NCI-H2081 (cell line): ENCODE results near the gene THPO.

Source experiments
- DNase-seq, 2 experiments: peaks; one replicate each; lab custom pipeline; 2025; lab: John Stamatoyannopoulos, UW

Gene THPO

DNA sequence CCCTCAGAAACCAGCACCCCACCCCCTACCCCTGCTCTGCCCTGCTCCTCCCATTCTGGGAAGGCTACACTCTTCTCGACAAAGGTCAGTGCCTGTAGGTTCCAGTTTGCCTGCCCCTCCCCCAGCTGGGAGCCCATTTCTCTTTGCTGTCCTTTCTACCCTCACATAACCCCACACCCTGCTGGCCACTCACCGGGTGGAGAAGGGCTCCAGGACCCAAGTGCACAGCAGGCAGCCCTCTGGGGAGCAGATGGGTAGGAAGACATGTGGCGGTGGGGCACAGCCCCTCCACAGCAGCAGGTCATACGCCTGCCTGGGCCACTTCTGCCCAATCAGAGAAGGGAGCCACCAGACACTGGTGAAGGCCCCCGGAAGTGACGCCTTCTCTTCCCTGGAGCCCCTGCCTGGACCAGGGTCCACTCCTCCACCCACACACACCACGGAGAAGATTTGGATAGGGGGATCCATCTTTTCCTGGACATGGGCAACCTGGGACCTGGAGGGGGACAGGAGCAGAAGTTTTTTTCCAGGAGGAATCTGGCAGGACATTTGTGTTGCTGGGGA lies at the start of gene THPO:
THPO (minus strand) TSS at position 326 of the 564 bp plus-strand sequence. CDS start 1,948 bp downstream, outside the sequence.
- peak in 1 of 2 experiments; percentile 47 for DNase-seq

DNA sequence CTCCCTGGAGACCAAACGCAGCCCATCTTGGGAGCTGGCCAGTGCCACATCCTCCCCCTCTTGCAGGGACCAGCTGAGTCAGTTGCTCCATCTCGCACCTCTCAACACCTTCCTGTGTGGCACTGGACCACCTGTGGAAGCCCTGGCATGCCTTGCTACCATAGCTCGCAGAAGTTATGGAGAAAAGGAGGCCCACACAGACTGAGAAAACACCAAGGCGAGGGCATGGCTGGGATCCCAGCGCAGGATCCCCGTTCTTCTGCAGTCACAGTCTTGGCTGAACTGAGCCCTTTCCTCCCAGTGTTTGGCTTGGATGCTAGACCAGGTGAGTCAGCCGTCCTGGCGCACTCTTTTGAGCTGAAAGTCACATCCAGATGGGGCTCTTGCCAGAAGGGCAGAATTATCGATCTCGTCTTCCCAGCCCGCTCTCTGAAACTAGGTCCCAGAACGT lies 48.7 kb upstream of the THPO start:
- DNase-seq = no peak

DNA sequence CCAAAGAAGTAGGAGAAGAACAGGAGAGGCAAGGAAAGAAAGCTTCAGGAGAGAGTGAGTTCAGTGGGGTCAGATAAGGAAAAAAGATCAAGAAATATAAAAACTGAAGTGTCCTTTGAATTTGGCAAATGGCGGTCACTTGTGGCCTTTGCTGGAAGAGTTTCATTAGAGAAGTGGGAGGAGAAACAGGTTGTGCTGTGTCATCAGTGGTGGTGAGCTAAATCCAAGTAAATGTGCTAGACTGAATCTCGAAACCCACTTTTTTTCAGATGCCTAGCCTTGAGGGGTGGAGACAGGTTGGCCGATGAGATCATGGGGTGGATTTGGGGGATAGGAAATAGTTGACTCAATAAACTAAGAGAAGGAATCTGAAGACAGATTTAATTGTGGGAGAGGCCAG lies 45.6 kb upstream of the THPO start:
- no peak for DNase-seq

DNA sequence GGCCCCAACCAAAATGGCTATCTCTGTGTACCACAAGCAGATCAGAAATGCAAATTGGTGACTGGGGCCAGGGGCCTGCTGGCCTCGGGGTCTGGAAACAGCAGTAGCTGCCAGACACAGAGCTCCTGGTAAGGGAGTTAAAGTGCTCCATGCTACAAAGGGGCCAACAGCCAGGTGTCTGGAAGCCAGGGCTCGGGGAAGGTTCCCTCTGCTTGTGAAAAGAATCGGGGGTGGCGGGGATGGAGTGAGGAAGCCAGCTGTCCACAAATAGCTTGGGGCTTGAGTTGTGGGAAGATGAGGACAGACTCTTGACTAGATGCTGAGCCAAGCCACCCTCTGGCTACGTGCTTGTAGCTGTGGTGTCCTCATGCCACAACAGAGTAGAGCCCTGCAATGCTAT lies 41.2 kb upstream of the THPO start:
- DNase-seq = no peak

DNA sequence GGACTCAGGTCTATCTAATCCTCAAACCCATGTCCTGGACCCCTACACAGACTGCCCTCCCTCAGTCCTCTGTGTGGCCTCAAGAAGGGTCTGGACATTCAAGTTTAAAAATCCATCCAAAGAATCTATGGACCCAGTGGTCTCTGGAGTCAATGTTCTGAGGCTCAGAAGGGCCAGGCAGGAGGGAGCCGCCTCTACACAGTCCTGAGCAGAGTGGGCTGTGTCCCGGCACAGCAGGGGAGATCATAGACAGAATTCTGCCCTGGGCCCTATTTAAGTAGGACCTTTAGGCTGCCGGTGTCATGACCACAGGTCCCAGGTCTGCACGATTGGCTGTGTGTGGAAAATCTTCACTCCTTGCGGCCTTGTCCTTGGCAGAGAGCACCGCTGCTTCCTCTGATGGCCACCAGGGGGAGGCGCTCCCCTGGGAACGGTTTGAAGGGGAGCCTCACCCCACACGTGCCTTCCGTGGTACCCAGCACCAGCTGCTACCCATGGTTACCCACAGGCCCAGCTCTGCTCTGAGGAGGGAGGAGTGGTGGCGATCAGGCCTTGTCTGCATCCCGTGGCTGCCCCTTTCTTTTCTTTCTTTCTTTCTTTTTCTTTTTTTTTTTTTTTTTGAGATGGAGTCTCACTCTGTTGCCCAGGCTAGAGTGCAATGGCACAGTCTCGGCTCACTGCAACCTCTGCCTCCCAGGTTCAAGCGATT lies 39.8 kb upstream of the THPO start:
- DNase-seq = peak; percentile 24 to 48

DNA sequence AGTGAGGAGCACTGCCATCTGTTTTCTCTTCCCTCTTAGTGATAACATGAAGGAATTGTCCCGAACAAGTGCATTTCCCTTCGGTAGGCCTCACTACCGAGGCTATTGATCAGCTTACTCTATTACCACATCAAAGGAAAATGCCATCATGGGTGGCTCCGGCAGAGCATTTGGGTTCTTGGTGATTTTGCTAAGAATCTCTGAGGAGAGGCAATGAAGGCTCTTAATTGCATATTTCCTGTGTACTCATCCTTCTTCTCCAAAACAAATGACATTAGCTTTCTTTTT lies 37.1 kb upstream of the THPO start:
- DNase-seq = no peak

DNA sequence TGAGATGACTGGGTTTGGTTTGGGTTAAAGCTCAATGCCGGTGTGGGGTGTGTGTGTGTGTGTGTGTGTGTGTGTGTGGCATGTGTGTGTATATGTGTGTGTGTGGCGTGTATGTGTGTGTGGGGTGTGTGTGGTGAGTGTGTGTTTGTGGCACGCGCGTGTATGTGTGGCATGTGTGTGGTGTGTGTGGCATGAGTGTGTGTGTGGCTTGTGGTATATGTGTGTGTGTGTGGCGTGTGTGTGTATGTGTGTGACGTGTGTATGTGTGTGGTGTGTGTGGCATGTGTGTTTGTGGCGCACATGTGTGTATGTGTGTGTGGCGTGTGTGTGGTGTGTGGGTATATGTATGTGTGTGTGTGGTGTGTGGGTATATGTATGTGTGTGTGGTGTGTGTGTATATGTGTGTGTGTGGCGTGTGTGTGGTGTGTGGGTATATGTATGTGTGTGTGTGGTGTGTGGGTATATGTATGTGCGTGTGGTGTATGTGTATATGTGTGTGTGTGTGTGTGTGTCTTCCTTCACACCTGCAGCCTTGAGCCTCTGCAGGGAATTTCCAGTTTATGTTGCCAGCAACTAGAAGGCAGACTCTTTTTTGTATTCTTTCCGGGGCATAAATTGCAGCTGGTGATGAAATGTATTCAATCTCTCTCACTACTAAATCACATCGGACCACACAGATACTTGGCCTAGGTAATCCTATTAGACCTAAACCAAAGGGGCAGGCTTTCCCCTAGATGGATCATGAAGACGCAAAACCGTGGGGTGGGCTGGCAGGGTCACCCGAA lies 36.6 kb upstream of the THPO start:
- no peak for DNase-seq

DNA sequence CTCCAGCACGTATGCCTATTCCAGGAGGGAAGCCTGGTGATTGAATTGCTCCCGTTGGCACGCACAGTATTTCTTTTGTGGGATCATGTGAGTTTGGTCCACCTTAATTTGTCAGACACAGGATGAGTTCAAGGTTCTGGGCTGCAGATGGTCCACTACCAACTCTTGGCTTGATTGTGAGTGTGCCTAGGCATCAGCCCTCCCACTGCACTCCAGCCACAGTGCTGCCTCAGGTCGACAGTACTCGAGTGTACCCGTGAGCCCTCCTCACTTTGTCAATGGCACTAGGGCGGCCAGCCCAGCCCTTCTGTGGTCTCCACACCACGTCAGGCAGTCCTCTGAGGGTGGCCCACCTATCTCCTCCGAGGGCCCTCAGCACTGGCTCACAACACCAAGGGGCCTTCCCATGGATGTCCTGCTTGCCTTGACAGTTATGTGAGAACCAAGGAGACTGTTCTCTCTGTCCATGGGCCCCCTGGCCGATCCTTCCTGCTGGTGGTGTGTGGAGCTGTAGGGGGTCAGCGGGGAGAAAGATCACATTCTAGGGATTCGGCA lies 32.0 kb upstream of the THPO start:
- no peak for DNase-seq

DNA sequence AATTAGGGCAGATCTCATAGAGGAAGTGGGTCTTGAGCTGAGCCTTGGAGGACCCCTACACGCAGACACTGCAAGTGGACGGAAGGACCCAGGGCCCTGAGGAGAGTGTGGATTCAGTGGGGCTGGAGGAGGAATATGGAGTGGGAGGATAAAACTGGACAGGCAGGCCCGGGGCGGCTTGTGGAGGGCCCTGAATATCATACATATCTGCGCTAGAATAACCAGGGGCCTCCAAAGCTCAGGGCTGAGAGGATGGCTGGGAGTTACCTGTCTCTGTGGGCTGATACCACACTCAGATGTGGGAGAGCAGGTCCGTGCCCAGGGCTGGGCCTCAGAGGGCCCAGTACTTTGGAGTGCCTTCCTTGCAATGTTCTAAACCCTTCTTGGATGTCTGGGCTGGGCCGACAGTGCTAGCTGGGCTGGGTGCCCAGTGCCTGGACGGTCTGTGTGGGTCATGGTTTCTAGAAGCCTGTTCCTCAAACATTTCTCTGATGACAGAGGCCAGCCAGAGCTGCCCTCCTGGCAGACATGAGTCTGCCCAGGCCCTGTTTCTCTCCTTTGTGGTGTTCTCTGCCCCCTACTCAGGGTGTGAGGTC lies 31.4 kb upstream of the THPO start:
- no peak for DNase-seq

DNA sequence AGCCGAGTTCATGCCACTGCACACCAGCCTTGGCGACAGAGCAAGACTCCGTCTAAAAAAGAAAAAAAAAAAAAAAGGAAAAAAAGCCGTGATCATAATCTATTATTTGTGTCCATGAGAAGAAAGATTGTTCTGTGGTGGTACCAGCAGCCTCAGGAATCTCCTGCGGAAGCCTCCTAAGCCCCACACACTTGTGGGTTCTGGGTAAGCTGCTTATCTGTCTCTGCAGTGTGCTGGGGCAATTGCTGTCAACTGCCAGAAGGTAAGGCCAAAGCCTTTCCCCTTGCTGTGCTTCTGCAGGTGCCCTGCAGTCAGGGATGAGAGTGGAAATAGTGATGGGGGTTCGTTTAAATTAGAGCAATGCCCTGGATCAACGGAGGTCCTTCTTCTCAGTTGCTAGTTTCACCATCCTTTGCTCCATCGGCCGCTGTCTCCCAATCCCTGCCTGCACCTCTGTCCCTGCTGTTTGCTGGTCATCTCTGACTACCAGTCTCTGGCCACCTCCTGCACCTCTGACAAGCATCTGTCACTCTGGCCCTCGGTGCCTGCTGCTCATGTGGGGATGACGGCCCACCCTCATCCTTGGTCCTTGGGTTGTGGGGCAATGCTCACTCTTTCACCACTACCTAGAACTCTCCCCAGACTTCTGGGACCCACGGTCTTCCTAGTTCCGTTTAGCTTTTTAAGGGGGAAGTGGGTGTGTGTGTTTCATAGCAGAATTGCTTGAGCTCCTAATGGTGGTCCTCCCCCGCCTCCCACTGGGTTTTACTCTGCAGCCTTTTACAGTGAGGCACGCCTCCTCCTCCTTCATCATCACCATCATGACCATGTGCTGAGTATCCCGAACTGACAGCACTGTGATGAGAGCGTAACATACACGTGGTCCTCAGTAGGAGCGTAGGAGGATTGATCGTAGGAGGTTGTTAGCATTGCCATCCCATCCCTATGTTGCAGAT lies 27.3 kb upstream of the THPO start:
- DNase-seq = no peak

DNA sequence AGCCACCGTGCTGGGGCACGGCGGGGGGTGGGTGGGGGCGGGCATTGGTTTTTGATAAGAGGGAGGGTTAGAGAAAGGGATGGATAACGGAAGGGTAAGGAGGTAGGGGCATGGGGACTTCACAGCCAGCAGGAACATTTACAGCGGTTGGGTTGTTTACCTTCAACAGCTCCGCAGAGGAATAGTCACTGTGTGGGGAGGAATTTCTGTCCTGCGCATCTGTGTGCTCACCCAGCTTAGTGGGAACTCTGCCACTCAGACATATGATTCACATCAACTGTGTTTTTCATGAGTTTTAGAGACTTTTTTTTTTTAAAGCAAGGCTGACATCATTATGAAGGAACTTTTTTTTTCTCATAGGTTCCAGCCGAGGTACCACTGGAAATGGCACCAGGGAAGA lies 21.4 kb upstream of the THPO start:
- no peak for DNase-seq

DNA sequence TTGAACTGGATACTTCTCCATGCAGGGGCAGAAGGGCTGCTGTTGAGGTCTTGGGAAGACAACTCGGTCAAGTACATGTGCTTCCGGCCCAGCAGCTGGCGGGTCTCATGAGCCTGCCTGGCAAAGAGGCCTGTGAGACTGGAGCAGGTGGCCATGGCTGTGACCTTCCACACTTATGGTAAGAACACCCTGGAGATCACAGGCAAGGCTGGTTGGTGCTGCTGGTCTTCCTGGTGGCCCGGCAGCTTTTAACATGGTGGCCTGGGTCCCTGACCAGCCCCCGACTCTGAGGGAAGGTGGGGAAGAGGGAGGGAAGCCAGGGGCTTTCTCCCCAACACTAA lies 17.3 kb upstream of the THPO start:
- no peak for DNase-seq

DNA sequence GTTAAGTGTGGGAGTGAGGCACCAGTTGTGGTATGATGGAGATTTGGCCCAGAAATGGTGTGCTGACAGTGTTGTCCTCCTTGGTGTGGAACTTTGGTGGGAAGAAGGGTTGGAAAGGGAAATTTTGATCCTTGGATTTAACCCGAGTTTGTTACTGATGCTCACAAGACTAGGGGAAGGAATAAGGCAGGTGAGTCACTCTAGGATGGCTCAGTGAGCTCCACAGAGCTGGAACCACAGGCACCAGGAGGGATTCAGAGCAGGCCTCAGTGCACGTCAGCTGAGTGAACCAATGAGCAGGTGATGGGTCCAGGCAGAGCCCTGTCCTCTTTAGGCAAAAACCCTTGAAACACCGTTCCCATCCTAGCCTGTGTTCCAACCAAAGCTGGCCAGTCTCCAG lies 13.3 kb upstream of the THPO start:
- DNase-seq = no peak

DNA sequence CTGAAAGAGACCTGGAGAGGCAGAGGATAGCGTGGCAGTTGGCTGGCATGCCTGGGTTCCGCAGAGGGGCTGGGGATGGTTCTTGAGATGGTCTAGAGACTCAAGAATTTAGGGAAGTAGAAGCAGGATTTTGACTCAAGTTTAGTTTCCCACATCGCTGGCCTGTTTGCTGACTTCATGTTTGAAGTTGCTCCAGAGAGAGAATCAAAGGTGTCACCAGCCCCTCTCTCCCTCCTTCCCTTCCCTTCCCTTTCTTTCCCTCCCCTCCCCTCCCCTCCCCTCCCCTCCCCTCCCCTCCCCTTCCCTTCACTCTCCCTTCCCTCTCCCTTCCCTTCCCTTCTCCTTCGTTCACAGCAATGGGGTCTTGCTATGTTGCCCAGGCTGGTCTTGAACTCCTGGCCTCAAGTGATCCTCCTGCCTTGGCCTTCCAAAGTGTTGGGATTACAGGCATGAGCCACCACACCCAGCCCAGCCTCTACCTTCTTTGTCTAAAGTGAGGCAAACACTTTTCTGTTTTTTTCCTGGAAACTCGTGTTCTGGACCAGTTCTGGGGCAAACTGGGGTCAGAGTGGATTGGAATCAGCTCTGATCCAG lies 12.0 kb upstream of the THPO start:
- DNase-seq = no peak

DNA sequence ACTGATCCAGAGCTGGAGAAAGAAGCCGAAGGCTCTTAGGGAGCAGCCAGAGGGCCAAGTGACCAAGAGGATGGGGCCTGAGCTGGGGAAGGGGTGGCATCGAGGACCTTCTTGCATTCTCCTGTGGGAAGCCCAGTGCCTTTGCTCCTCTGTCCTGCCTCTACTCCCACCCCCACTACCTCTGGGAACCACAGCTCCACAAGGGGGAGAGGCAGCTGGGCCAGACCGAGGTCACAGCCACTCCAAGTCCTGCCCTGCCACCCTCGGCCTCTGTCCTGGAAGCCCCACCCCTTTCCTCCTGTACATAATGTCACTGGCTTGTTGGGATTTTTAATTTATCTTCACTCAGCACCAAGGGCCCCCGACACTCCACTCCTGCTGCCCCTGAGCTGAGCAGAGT lies 11.4 kb upstream of the THPO start:
- DNase-seq = no peak

DNA sequence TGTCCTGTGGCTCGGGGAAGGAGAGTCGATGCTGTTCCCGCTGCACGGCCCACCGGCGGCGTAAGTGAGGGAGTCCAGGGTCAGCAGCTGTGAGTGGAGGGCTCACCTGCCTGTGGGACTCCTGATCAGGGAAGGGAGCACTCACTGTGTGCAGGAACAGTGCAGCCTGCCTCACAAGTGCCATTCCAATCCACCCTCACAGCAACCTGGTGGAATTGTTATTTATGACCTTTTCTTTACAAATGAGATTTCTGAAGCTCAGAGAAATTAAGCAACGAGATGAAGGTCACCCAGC lies 10.9 kb upstream of the THPO start:
- no peak for DNase-seq

DNA sequence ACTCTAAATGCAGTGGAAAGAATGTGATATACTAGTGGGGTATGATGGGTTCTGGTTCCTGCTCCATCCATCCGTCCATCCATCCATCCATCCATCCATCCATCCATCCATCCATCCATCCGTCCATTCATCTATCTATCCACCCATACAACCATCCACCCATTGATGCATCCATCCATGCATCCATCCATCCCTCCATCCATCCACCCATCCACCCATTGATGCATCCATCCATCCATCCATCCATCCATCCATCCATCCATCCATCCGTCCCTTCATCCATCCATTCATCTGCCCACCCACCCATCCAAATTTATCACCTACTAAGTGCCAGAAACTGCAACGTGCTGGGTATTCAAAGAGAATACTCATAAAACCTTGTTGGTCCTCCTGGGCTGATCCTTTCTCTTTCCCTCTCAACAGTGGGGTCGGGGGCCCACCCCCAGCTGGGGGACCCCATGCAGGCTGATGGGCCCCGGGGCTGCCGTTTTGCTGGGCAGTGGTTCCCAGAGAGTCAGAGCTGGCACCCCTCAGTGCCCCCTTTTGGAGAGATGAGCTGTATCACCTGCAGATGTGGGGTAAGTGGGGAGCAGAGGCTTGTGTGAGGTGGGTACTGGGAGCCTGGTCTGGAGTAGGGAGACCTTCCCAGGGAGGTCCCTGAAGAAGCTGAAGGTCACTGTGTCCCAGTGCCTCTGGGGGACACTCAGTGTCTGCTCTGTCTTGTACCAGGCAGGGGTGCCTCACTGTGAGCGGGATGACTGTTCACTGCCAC lies 10.3 kb upstream of the THPO start:
- no peak for DNase-seq

DNA sequence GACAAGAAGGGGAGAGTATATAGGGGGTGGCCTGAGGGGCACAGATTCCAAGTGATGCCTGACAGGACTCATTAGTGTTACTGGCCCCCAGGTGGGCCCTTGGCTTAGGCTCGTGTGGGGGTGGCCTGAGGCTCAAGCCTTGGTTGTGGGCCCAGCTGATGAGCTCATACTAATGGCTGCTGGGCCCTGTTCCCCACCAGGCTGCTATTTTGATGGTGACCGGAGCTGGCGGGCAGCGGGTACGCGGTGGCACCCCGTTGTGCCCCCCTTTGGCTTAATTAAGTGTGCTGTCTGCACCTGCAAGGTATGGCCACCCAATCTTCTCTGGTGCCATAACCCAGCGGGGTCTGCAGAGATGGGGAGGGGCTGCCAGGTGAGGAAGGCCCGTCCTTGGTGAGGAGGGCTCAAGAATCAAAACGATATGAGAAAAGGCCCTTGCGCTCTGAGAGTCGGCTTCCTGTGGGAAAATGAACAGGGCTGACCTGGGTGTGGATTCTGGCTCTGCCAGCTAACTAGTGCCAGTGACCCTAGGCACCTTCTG lies 9.2 kb upstream of the THPO start:
- DNase-seq = no peak

DNA sequence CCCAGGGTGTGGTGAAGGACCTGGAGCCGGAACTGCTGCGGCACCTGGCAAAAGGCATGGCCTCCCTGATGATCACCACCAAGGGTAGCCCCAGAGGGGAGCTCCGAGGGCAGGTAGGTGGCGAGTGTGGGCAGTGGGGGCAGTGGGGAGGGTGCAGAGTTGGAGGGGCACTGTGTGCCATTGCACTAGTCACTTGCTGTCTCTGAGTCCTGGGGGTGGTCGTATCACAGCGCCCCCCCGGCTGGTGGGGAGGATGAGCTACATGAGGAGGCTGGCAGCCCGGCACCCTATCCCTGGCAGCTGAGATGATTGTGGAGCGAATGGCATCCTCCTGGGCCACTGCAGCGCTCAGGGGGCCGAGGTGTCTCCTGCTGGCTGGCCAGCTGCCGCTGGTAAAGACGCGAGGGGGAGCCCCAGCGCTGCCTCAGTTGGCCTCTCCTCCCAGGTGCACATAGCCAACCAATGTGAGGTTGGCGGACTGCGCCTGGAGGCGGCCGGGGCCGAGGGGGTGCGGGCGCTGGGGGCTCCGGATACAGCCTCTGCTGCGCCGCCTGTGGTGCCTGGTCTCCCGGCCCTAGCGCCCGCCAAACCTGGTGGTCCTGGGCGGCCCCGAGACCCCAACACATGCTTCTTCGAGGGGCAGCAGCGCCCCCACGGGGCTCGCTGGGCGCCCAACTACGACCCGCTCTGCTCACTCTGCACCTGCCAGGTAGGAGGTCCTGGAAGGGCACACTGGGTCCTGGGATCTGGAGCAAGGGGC lies 8.2 kb upstream of the THPO start:
- DNase-seq = no peak
